ENCODE results near the gene KRT76.

KRT76 gene

DNA sequence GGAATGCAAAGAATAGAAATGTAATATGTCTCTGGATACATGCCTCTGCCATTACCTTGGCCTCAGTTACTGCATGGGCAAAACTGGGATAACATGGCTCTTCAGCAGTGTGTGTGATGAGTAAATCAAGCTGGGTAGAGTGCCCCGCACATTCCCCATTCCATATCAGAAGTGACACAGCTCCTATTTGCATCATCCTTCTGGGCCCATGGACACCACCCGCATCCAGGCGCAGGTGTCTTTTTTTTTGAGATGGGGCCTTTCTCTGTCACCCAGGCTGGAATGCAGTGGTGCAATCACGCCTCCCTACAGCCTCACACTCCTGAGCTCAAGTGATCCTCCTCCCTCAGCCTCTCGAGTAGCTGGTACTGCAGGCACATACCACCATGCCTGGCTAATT lies 31.6 kb downstream of the KRT76 start:
- Histone ChIP-seq H3K4me2 (no peak overlapping the region), H3K36me3 (ENCODE audit: insufficient read depth) (no peaks in the 10 kb centered on the region), H3K79me2 (ENCODE audit: insufficient read depth, low read depth) (no peaks in the 10 kb centered on the region), H3K4me1 (ENCODE audit: low read depth, poor library complexity, severe bottlenecking) (no peaks in the 10 kb centered on the region), H2AFZ (ENCODE audit: low read depth) (no peak overlapping the region), H3K9ac (no peak overlapping the region), H3K27me3 (ENCODE audit: insufficient read depth, low read depth) (peaks cover 23% of the 10 kb centered on the region; the same call in 1 of the 2 replicates), H4K20me1 (ENCODE audit: insufficient read depth) (no peaks in the 10 kb centered on the region), H3K27ac (no peak overlapping the region), H3K4me3 (IDR thresholded peaks at IDR 0.05; ENCODE audit: insufficient read depth, low read depth, low read length) (no peak overlapping the region)
- TF ChIP-seq, protein P1, sequence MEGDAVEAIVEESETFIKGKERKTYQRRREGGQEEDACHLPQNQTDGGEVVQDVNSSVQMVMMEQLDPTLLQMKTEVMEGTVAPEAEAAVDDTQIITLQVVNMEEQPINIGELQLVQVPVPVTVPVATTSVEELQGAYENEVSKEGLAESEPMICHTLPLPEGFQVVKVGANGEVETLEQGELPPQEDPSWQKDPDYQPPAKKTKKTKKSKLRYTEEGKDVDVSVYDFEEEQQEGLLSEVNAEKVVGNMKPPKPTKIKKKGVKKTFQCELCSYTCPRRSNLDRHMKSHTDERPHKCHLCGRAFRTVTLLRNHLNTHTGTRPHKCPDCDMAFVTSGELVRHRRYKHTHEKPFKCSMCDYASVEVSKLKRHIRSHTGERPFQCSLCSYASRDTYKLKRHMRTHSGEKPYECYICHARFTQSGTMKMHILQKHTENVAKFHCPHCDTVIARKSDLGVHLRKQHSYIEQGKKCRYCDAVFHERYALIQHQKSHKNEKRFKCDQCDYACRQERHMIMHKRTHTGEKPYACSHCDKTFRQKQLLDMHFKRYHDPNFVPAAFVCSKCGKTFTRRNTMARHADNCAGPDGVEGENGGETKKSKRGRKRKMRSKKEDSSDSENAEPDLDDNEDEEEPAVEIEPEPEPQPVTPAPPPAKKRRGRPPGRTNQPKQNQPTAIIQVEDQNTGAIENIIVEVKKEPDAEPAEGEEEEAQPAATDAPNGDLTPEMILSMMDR (conservative IDR thresholded peaks at IDR 0.05; ENCODE audit: low read depth, low read length): no peak

DNA sequence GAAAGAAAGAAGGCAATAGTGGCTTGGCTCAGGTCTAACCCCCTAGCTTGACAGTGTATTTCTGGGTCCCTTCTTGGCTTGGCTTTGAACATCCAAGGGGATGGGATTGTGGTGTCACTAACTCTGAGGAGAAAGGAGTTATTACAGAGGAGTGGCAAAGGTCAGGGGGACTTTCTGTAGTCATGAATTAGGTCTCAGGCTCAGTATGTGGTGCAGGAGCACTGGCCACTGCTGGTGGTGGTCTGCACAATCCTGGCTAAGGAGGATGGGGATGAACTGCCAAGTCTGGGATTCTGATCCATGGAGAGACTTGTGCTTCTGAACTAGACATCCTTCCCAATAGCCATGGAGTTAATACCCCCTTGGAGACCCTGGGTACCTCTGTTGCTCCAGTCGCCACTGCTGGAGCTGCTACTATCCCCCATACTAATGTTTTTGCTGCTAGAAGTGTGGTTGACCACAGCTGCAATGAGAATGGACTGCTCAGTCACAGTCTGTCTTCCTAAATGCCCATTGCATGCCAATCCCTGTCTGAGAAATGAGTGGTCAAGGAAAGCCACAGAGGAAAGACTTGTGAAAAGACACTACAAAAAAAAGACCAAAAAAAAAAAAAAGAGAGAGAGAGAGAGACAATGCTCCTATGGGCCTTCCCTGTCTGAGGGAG lies 32.5 kb downstream of the KRT76 start:
- H3K27me3 ChIP-seq (ENCODE audit: insufficient read depth, low read depth): peaks cover 18% of the 10 kb centered on the region; the same call in 1 of the 2 replicates
- H3K36me3 ChIP-seq (ENCODE audit: insufficient read depth): no peaks in the 10 kb centered on the region
- H2AFZ ChIP-seq (ENCODE audit: low read depth): no peak overlapping the region
- H4K20me1 ChIP-seq (ENCODE audit: insufficient read depth): no peaks in the 10 kb centered on the region
- H3K4me2 ChIP-seq: no peak overlapping the region
- no peaks in the 10 kb centered on the region for H3K4me1 ChIP-seq (ENCODE audit: low read depth, poor library complexity, severe bottlenecking)
- no peak overlapping the region for H3K9ac ChIP-seq
- TF ChIP-seq, protein P1 (conservative IDR thresholded peaks at IDR 0.05; ENCODE audit: low read depth, low read length): no peak
- H3K79me2 ChIP-seq (ENCODE audit: insufficient read depth, low read depth): no peaks in the 10 kb centered on the region
- H3K27ac ChIP-seq: no peak overlapping the region
- H3K4me3 ChIP-seq (IDR thresholded peaks at IDR 0.05; ENCODE audit: insufficient read depth, low read depth, low read length): no peak overlapping the region

DNA sequence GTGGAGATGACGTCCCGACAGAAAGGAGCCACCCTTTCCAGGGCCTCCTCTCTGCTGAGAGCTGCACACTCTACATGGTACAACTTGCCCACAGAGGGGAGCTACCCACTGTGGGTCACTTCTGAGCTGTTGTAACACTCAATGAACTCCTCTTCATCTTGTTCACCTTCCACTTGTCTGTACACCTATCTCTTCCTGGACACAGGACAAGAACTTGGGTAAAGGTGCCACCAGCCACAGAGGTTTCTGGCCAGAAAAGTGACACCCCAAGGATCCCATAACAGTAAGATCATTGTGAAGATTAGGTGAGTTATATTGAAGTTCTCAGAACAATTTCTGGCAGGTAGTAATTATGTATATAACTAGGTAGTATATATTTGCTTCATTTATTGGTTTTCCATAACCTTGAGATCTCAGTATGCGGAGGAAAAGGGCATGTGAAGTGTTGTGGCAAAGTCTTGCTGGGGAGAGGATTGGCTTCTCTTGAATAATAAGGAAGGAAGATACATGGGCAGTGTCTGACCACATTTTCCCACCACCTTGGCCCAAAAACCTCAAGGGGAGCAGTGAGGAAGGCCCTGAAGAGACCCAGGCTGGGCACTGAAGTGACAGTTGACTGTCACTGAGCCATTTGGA lies 34.2 kb downstream of the KRT76 start:
- Histone ChIP-seq H3K79me2 (ENCODE audit: insufficient read depth, low read depth) (no peaks in the 10 kb centered on the region), H3K4me1 (ENCODE audit: low read depth, poor library complexity, severe bottlenecking) (no peaks in the 10 kb centered on the region), H3K9ac (no peak overlapping the region), H3K27ac (no peak overlapping the region), H2AFZ (ENCODE audit: low read depth) (no peak overlapping the region), H4K20me1 (ENCODE audit: insufficient read depth) (no peaks in the 10 kb centered on the region), H3K4me3 (IDR thresholded peaks at IDR 0.05; ENCODE audit: insufficient read depth, low read depth, low read length) (no peak overlapping the region), H3K4me2 (no peak overlapping the region), H3K36me3 (ENCODE audit: insufficient read depth) (no peaks in the 10 kb centered on the region), H3K27me3 (ENCODE audit: insufficient read depth, low read depth) (peaks cover 23% of the 10 kb centered on the region; the same call in 1 of the 2 replicates)
- TF ChIP-seq, protein P1 (conservative IDR thresholded peaks at IDR 0.05; ENCODE audit: low read depth, low read length): no peak

DNA sequence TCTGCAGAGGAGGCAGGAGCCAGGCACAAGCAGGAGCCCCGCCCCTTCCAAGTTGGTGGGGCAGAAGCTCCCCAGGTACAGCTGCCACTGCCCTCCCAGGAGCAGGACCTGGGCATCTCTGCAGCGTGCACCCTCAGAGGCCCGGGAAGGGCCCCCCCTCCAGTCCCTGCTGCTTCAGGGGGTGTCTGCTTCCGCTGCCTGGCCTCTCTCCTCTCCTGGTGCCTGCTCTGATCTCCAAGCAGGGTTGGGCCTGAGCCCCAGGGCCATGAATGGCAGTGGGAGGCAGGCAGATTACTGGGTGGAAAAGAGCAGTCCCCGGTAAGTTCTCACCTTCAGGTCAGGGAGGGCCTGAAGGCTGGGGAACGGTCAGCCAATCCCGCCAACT lies 35.0 kb downstream of the KRT76 start:
- no peaks in the 10 kb centered on the region for H3K36me3 ChIP-seq (ENCODE audit: insufficient read depth)
- no peaks in the 10 kb centered on the region for H3K4me1 ChIP-seq (ENCODE audit: low read depth, poor library complexity, severe bottlenecking)
- no peak overlapping the region for H2AFZ ChIP-seq (ENCODE audit: low read depth)
- TF ChIP-seq, protein P1 (conservative IDR thresholded peaks at IDR 0.05; ENCODE audit: low read depth, low read length): no peak
- no peak overlapping the region for H3K27ac ChIP-seq
- H3K9ac ChIP-seq: no peak overlapping the region
- H4K20me1 ChIP-seq (ENCODE audit: insufficient read depth): no peaks in the 10 kb centered on the region
- no peak overlapping the region for H3K4me2 ChIP-seq
- no peaks in the 10 kb centered on the region for H3K79me2 ChIP-seq (ENCODE audit: insufficient read depth, low read depth)
- no peak overlapping the region for H3K4me3 ChIP-seq (IDR thresholded peaks at IDR 0.05; ENCODE audit: insufficient read depth, low read depth, low read length)
- peaks cover 20% of the 10 kb centered on the region; the same call in 1 of the 2 replicates for H3K27me3 ChIP-seq (ENCODE audit: insufficient read depth, low read depth)

Measured in KMS-11 (cell line).